AG09319 (cell line): ENCODE results near the gene UIMC1.
"Not testable (repeated sequence)": the region's sequence is repeated elsewhere in the genome, so short reads cannot be mapped to it uniquely, and the experiment has no call there.

ENCODE experiments used
- DNase-seq: peaks from one replicate; pipeline ENCODE4 v3.0.0-alpha.2; 2010; ENCODE audit warnings: low read depth; ENCODE audit errors: extremely low read depth
- TF ChIP-seq, protein P1 (sequence below): IDR thresholded peaks from 2 replicates; pipeline ENCODE4 v1.5.1; 2011; ENCODE audit warnings: low read depth, mild to moderate bottlenecking, inconsistent platforms, low read length, moderate library complexity

The UIMC1 gene

DNA sequence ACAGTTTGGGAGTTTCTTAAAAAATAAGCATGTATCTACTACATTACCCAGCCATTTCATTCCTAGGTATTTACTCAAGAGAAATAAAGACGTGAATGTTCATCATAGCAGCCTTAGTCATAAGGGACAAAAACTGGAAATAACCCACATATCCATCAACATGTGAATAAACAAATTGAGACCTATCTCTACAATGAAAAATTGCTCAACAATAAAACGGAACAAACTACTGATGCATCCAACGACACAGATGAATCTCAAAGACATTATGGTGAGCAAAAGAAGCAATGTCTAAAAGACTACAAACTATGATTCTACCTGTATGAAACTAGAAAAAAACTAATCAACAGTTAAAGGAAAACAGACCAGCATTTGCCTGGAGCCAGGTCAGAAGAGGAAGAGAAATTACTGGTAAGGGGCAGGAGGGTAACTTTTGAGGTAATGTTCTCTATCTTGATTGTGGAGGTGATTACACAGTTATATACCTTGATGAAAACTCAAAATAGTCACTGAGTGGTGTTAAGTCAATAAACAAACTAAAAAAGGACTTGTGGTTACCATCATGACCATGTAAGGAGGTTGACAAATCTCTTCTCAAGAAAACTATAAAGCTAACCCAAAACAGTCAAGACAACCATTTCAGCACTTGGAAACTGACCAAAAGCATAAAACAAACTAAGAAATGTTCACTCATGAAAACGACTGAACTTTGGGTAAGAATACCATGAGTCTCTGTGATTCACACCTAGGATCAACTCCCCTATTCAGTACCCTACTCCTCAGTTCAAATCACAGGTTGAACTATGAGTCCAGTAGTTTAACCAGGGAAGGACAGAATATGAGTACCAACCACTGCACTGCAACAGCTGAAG lies 10.4 kb downstream of the UIMC1 start:
- no peak for DNase-seq
- TF ChIP-seq, protein P1, sequence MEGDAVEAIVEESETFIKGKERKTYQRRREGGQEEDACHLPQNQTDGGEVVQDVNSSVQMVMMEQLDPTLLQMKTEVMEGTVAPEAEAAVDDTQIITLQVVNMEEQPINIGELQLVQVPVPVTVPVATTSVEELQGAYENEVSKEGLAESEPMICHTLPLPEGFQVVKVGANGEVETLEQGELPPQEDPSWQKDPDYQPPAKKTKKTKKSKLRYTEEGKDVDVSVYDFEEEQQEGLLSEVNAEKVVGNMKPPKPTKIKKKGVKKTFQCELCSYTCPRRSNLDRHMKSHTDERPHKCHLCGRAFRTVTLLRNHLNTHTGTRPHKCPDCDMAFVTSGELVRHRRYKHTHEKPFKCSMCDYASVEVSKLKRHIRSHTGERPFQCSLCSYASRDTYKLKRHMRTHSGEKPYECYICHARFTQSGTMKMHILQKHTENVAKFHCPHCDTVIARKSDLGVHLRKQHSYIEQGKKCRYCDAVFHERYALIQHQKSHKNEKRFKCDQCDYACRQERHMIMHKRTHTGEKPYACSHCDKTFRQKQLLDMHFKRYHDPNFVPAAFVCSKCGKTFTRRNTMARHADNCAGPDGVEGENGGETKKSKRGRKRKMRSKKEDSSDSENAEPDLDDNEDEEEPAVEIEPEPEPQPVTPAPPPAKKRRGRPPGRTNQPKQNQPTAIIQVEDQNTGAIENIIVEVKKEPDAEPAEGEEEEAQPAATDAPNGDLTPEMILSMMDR, result no peak

GRCh38 chr5:176995122-176995490 lies 11.5 kb downstream of the UIMC1 start:
- no peak for DNase-seq
- TF ChIP-seq, protein P1, result no peak

DNA sequence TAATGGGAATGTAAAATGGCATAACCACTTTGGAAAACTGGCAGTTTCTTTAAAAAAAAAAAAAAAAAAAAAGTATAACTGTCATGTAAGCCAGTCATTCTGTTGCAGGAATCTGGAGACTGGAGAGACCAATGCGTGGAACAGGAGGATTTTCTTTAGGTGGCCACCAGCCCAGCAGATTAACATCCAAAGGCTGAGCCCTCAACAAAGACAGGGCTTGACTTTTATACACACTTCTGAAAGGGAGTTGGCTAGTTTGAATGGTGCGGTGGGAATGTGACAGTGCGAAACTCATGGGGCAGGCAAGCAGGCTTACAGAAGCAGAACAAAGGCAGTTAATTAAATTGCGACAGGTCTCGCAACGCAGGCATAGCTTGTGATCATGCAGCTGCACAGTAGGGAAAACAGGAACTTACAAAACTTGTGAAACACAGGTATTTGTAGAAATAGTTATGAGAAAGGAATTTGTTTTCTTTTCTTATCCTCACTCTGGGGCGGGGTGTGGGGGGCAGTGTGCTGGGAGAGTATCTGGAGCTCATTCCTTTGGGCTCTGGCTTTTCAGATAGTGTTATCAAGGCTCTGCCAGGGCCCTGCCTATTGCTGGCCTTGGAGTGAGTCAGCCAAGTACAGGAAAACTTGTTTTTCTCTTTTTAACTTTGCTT lies 12.0 kb downstream of the UIMC1 start:
- TF ChIP-seq, protein P1, result no peak
- no peak for DNase-seq

DNA sequence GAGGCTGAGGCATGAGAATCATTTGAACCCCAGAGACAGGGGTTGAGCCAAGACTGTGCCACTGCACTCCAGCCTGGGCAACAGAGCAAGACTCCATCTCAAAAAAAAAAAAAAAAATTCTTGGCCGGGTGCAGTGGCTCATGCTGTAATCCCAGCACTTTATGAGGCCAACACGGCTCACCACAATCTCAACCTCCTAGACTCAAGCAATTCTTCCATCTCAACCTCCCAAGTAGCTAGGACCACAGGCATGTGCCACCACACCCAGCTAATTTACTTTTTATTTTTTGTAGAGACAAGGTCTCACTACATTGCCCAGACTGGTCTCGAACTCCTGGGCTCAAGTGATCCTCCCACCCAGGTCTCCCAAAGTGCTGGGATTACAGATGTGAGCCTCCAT lies 13.5 kb downstream of the UIMC1 start:
- DNase-seq, result not testable (repeated sequence)

- DNase-seq, result no peak
- TF ChIP-seq, protein P1, result no peak
These were observed 19.0 kb downstream of the UIMC1 start for GRCh38 chr5:176987583-176987982.

DNA sequence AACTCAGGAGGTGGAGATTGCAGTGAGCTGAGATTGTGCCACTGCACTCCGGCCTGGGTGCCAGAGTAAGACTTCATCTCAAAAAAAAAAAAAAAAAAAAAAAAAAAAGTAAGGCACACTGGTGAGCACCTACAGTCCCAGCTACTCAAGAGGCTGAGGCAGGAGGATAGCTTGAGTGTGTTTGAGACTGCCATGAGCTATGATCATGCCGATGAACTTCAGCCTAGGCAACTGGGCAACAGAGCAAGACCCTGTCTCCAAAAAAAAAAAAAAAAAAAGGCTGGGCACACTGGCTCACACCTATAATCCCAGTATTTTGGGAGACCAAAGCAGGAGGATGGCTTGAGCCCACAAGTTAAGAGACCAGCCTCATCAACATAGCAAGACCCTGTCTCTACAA lies 20.3 kb downstream of the UIMC1 start:
- TF ChIP-seq, protein P1, result no peak

GRCh38 chr5:176985516-176985915 lies 21.1 kb downstream of the UIMC1 start:
- TF ChIP-seq, protein P1, result no peak
- no peak for DNase-seq

More for the DNA sequence above, 20.3 kb downstream of the UIMC1 start:
- no peak for DNase-seq

DNA sequence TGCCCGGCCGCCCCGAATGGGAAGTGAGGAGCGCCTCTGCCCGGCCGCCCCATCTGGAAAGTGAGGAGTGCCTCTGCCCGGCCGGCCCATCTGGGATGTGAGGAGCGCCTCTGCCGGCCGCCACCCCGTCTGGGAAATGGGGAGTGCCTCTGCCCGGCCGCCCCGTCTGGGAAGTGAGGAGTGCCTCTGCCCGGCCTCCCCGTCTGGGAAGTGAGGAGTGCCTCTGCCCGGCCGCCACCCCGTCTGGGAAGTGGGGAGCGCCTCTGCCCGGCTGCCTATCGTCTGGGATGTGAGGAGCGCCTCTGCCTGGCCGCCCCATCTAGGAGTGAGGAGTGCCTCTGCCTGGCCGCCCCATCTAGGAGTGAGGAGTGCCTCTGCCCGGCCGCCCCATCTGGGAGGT lies 22.4 kb downstream of the UIMC1 start:
- not testable (repeated sequence) for DNase-seq

DNA sequence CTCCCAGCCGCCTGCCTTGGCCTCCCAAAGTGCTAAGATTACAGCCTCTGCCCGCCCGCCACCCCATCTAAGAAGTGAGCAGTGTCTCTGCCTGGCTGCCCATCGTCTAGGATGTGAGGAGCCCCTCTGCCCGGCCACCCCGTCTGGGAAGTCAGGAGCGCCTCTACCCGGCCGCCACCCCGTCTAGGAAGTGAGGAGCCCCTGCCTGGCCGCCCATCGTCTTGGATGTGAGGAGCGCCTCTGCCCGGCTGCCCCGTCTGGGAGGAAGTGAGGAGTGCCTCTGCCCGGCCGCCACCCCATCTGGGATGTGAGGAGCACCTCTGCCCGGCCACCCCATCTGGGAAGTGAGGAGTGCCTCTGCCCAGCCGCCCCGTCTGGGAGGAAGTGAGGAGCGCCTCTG lies 23.0 kb downstream of the UIMC1 start:
- DNase-seq, result not testable (repeated sequence)

DNA sequence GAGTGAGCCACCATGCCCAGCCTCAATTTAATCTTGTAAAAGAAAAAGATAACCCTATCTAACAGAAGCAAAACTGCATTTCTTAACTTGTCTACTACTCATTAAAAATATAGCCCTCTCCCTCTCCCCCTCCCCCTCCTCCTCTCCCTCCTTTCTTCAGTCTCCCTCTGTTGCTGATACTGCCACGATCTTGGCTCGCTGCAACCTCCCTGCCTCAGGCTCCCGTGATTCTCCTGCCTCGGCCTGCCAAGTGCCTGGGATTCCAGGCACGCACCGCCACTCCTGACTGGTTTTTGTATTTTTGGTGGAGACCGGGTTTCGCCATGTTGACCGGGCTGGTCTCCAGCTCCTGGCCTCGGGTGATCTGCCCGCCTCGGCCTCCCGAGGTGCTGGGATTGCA lies 23.5 kb downstream of the UIMC1 start:
- not testable (repeated sequence) for DNase-seq
